Stimulated activated CD8-positive, alpha-beta memory T cell treated with anti-CD3 and anti-CD28 coated beads, Interleukin-15, amount 100 ng/mL, for 48 hours (primary cell): Measurements from ENCODE around the gene ZFYVE28.

Source experiments
- DNase-seq, 2 donors: peaks; one replicate each; pipeline ENCODE4 v3.0.0-alpha.2; 2020; ENCODE audit warnings: low read depth in 2 of 2

The ZFYVE28 gene

GRCh38 chr4:2272828-2273120, 145.7 kb downstream of the ZFYVE28 start:
- DNase-seq = no peak

- DNase-seq = no peak
Measured at GRCh38 chr4:2272026-2272827, 146.2 kb downstream of the ZFYVE28 start.

GRCh38 chr4:2271279-2272025, 147.0 kb downstream of the ZFYVE28 start:
- no peak for DNase-seq

GRCh38 chr4:2270341-2271165, 147.9 kb downstream of the ZFYVE28 start:
- DNase-seq = no peak

- no peak for DNase-seq
Measured at GRCh38 chr4:2269618-2270163, 148.8 kb downstream of the ZFYVE28 start.

GRCh38 chr4:2269206-2269531, 149.3 kb downstream of the ZFYVE28 start:
- DNase-seq = no peak

GRCh38 chr4:2268357-2269205, 149.9 kb downstream of the ZFYVE28 start:
- no peak for DNase-seq

GRCh38 chr4:2267841-2268240, 150.6 kb downstream of the ZFYVE28 start:
- DNase-seq = no peak

GRCh38 chr4:2267320-2267811, 151.1 kb downstream of the ZFYVE28 start:
- DNase-seq = no peak

GRCh38 chr4:2266821-2267220, 151.6 kb downstream of the ZFYVE28 start:
- no peak for DNase-seq

- DNase-seq = no peak
Measured at GRCh38 chr4:2266181-2266580, 152.3 kb downstream of the ZFYVE28 start.

GRCh38 chr4:2265113-2266110, 153.0 kb downstream of the ZFYVE28 start:
- DNase-seq = no peak

- DNase-seq = no peak
Measured at GRCh38 chr4:2264481-2265041, 153.9 kb downstream of the ZFYVE28 start.

GRCh38 chr4:2263926-2264321, 154.5 kb downstream of the ZFYVE28 start:
- DNase-seq = no peak

- DNase-seq = no peak
Measured at GRCh38 chr4:2262944-2263250, 155.5 kb downstream of the ZFYVE28 start.

- peak; percentile 98 for DNase-seq
Measured at GRCh38 chr4:2262145-2262943, 156.1 kb downstream of the ZFYVE28 start.

- no peak for DNase-seq
Measured at GRCh38 chr4:2261853-2262144, 156.6 kb downstream of the ZFYVE28 start, which contains the start of gene MXD4. MXD4 (minus strand) TSS chr4:2262109; CDS start chr4:2261980, 129 bp downstream.

GRCh38 chr4:2261110-2261852, 157.2 kb downstream of the ZFYVE28 start:
- peak; percentile 43 to 49 for DNase-seq
